HepG2 (cell line): Measurements from ENCODE around the gene RRAS2. TPM values are rescaled to one million over a fixed set of nuclear protein-coding genes. Genes with fewer than 3 reads are reported as not detected.

Source experiments
- ATAC-seq: fragments of 200-7000 bp; cut with Tn5 transposase; 3 replicates; pipeline ENCODE4 v1.9.1; 2020; ENCODE audit warnings: mild to moderate bottlenecking, moderate library complexity
- BruUV-seq: library from RNA; stranded (reverse); fragments of 400-500 nt; replicated peaks from 2 replicates; lab custom pipeline; 2021; lab: Mats Ljungman, UMichigan
- CTCF ChIA-PET: fragments of 300-600 bp; formaldehyde crosslinking; extraction: SDS; loops from one replicate; lab custom pipeline; 2021; ENCODE audit warnings: low total read pairs, inconsistent platforms, low intra/inter-chr PET ratio; lab: Yijun Ruan, JAX
- POLR2A ChIA-PET: fragments of 350-600 bp; sonication (Branson Sonifier 250); formaldehyde crosslinking; loops from one replicate; lab custom pipeline; 2020; ENCODE audit warnings: antibody characterized with exemption, inconsistent platforms; lab: Yijun Ruan, JAX
- DNase-seq: peaks from one replicate; pipeline ENCODE4 v3.0.0-alpha.2; 2015; ENCODE audit warnings: low spot score
- FAIRE-seq: peaks from 3 replicates; lab custom pipeline; 2011; peaks lifted over from hg19 to GRCh38; lab: Jason Lieb, UNC
- H2AFZ ChIP-seq: one replicate; pipeline ENCODE4 v1.6.1; 2011; ENCODE audit warnings: low read length, inconsistent platforms
- H3K27ac ChIP-seq: fragments of 300-600 bp; 3 replicates; pipeline ENCODE4 v1.8.0; 2011; ENCODE audit warnings: mixed run types, mild to moderate bottlenecking, mixed read lengths, low read length, inconsistent platforms; ENCODE audit not compliant: insufficient read depth; ENCODE audit errors: extremely low read length
- H3K27me3 ChIP-seq, 2 experiments: fragments of 200-600 bp in 1 of 2; 2 replicates in 1 of 2; 3 replicates in 1 of 2; pipeline versions ENCODE4 v1.6.0 to v1.8.0; 2011; ENCODE audit warnings: low read length in 2 of 2, mild to moderate bottlenecking in 2 of 2, moderate library complexity in 2 of 2, inconsistent platforms in 1 of 2; ENCODE audit not compliant: insufficient read depth in 2 of 2, control insufficient read depth in 1 of 2
- H3K36me3 ChIP-seq, 2 experiments: fragments of 200-600 bp in 1 of 2; replicated peaks in 1 of 2; 2 replicates in 1 of 2; 3 replicates in 1 of 2; pipeline versions ENCODE4 v1.5.1 to v1.8.0; 2011; ENCODE audit warnings: low read length in 2 of 2, inconsistent platforms in 1 of 2; ENCODE audit not compliant: insufficient read depth in 2 of 2, control insufficient read depth in 1 of 2
- H3K4me1 ChIP-seq: 2 replicates; pipeline ENCODE4 v1.5.1; 2012; ENCODE audit warnings: low read length, inconsistent platforms; ENCODE audit not compliant: insufficient read depth
- H3K4me2 ChIP-seq: 2 replicates; pipeline ENCODE4 v1.6.0; 2011; ENCODE audit warnings: low read depth, low read length, inconsistent platforms
- H3K4me3 ChIP-seq, 3 experiments: fragments of 200-600 bp in 1 of 3; sonication (generic), shearing (Covaris generic) in 1 of 3; replicated peaks in 1 of 3; 2 replicates each; pipeline ENCODE4 v1.5.1; 2011 to 2016; ENCODE audit warnings: low read length in 3 of 3, inconsistent platforms in 2 of 3, low read depth in 2 of 3, mild to moderate bottlenecking in 2 of 3, control low read depth in 1 of 3, mixed read lengths in 1 of 3; ENCODE audit not compliant: insufficient read depth in 1 of 3
- H3K79me2 ChIP-seq: one replicate; pipeline ENCODE4 v1.6.1; 2011; ENCODE audit warnings: low read length, inconsistent platforms; ENCODE audit not compliant: insufficient read depth
- H3K9ac ChIP-seq: 2 replicates; pipeline ENCODE4 v1.6.0; 2011; ENCODE audit warnings: mild to moderate bottlenecking, low read depth, low read length, inconsistent platforms; ENCODE audit not compliant: insufficient read depth
- H3K9me3 ChIP-seq: 2 replicates; pipeline ENCODE4 v1.5.1; 2012; ENCODE audit warnings: mild to moderate bottlenecking, low read length
- H4K20me1 ChIP-seq: 2 replicates; pipeline ENCODE4 v1.6.0; 2011; ENCODE audit warnings: inconsistent platforms, mild to moderate bottlenecking, low read length, moderate library complexity; ENCODE audit not compliant: insufficient read depth
- EP300 ChIP-seq, 3 experiments: sonication (generic) in 1 of 3; formaldehyde crosslinking in 1 of 3; IDR thresholded peaks; 2 replicates each; pipeline versions ENCODE4 v1.5.1 to v1.6.1; 2011 to 2020; ENCODE audit warnings: low read depth in 2 of 3, low read length in 2 of 3, borderline replicate concordance in 1 of 3, improper control_type of control experiment in 1 of 3, mild to moderate bottlenecking in 1 of 3, missing genetic modification reagents in 1 of 3, moderate library complexity in 1 of 3
- FOXP4 ChIP-seq: sonication (generic); formaldehyde crosslinking; IDR thresholded peaks from 2 replicates; pipeline ENCODE4 v1.4.0; 2020; ENCODE audit warnings: missing genetic modification reagents
- HNRNPH1 ChIP-seq: fragments of 200-400 bp; formaldehyde crosslinking; optimal IDR thresholded peaks from 2 replicates; pipeline ENCODE3; 2017; ENCODE audit warnings: mild to moderate bottlenecking, low read depth, low read length
- IKZF1 ChIP-seq: fragments of 450-650 bp; IDR thresholded peaks from 2 replicates; pipeline ENCODE4 v1.7.1; 2016
- TGIF2 ChIP-seq: IDR thresholded peaks from 2 replicates; pipeline ENCODE4 v1.6.1; 2016; ENCODE audit warnings: control low read depth, missing compliant biosample characterization
- ZNF879 ChIP-seq: sonication (generic); formaldehyde crosslinking; IDR thresholded peaks from 2 replicates; pipeline ENCODE4 v1.8.1; 2023; ENCODE audit warnings: missing genetic modification reagents
- ZNF883 ChIP-seq: sonication (generic); formaldehyde crosslinking; IDR thresholded peaks from 2 replicates; pipeline ENCODE4 v1.5.1; 2020; ENCODE audit warnings: mild to moderate bottlenecking, missing genetic modification reagents; ENCODE audit errors: not compliant biosample characterization
- ZSCAN9 ChIP-seq: IDR thresholded peaks from 2 replicates; pipeline ENCODE4 v1.6.1; 2016; ENCODE audit warnings: borderline replicate concordance
- WGBS: methylation state at CpG from one replicate; pipeline ENCODE4 v1.1.6; 2017; ENCODE audit warnings: low lambda C conversion rate; 5-methylcytosine and 5-hydroxymethylcytosine counted together
- in situ Hi-C: cut with HindIII; loops from 2 replicates; pipeline ENCODE4 v1.10.0; 2017; ENCODE audit warnings: low pct_unique_long_range_greater_than_20kb; ENCODE audit not compliant: extremely low pct_ligation_motif_present
- intact Hi-C: fragments of 100-400 bp; cut with micrococcal nuclease; formaldehyde crosslinking; loops from one replicate; pipeline ENCODE4 v1.10.0; 2022; ENCODE audit not compliant: unreplicated experiment
- polyA plus RNA-seq, 8 experiments: library from polyadenylated mRNA; depleted of rRNA in 3 of 8; stranded (reverse) in 7 of 8; unstranded in 1 of 8; fragments of >200 nt; fragmentation: Illumina TruSeq in 4 of 8; extraction: Trizol in 4 of 8; gene quantifications; 2 replicates each; pipeline versions ENCODE4 v1.2.1 to v1.2.3, GENCODE V29; 2011 to 2016; ENCODE audit warnings: low read depth in 4 of 8, missing spikeins in 1 of 8, mixed read lengths in 1 of 8; ENCODE audit not compliant: insufficient read depth in 1 of 8
- total RNA-seq, 5 experiments: library from RNA; depleted of rRNA; stranded (reverse); fragments of >200 nt; fragmentation: Illumina TruSeq; extraction: Trizol; gene quantifications; 2 replicates each; pipeline ENCODE4 v1.2.3, GENCODE V29; 2016; ENCODE audit warnings: low read depth in 1 of 5

The RRAS2 gene
- total and polyA plus RNA-seq, 2 of the 13 experiments (the other 11 are each of a cell fraction or from before 2014, with no cell fraction given), result 19.0 to 44.1 TPM

- POLR2A ChIA-PET, result no interaction called here
- Histone ChIP-seq H3K9ac (no peak overlapping the region), H3K4me3 (no peak overlapping the region), H3K27ac (no peak overlapping the region), H3K27me3 (no peaks in the 10 kb centered on the region; a peak in 1 of 5 replicates), H3K4me1 (peaks cover 15% of the 10 kb centered on the region; the same call in 1 of the 2 replicates), H3K36me3 (no peaks in the 10 kb centered on the region), H3K9me3 (no peaks in the 10 kb centered on the region), H4K20me1 (peaks cover 4% of the 10 kb centered on the region), H3K79me2 (peaks cover 48% of the 10 kb centered on the region), H3K4me2 (no peak overlapping the region), H2AFZ (no peak overlapping the region)
- DNase-seq (no peak), FAIRE-seq (no peak), ATAC-seq (peak; percentile 67)
- TF ChIP-seq FOXP4 (CRISPR knock-in tag), result no peak
- TF ChIP-seq ZNF879 (CRISPR knock-in tag), result no peak
- no peak for TF ChIP-seq EP300 (IDR thresholded peaks at IDR 0.05; ENCODE audit: low read depth in 2 of 2, low read length in 2 of 2)
- TF ChIP-seq EP300 (CRISPR knock-in tag; IDR thresholded peaks at IDR 0.05; ENCODE audit: borderline replicate concordance), result no peak
- no peak for TF ChIP-seq IKZF1
- no peak for TF ChIP-seq ZNF883
- no peak for TF ChIP-seq HNRNPH1
- no peak for TF ChIP-seq TGIF2 (CRISPR knock-in tag)
- no peak for TF ChIP-seq ZSCAN9
- 50% methylated on average over 1 of the region's 1 CpG for WGBS
- in situ Hi-C loops (no loop called here), intact Hi-C loops (no loop called here)
- CTCF ChIA-PET, result no interaction called here
- BruUV-seq, result no TSS peak
Measured at GRCh38 chr11:14318581-14318981, 40.4 kb downstream of the RRAS2 start.
